GM21786 (cell line): ENCODE results near the gene ACKR4.
"Not testable (repeated sequence)": the region's sequence is repeated elsewhere in the genome, so short reads cannot be mapped to it uniquely, and the experiment has no call there.

Source experiments
- ATAC-seq: cut with Tn5 transposase; IDR thresholded peaks from one replicate; pipeline ENCODE4 v1.9.1; 2021; ENCODE audit not compliant: unreplicated experiment

ACKR4 gene

GRCh38 chr3:132638706-132639105, 41.6 kb downstream of the ACKR4 start:
- ATAC-seq, result no peak

GRCh38 chr3:132641427-132641826, 44.4 kb downstream of the ACKR4 start:
- not testable (repeated sequence) for ATAC-seq

- no peak for ATAC-seq
These were observed 44.9 kb downstream of the ACKR4 start for GRCh38 chr3:132641837-132642538.

GRCh38 chr3:132642539-132642847, 45.4 kb downstream of the ACKR4 start:
- ATAC-seq, result no peak

- no peak for ATAC-seq
These were observed 46.3 kb downstream of the ACKR4 start for GRCh38 chr3:132643366-132643765.

- ATAC-seq, result no peak
These were observed 48.0 kb downstream of the ACKR4 start for GRCh38 chr3:132645058-132645457.

- ATAC-seq, result no peak
These were observed 53.1 kb downstream of the ACKR4 start for GRCh38 chr3:132650153-132650552.
